Amniotic epithelial cell (primary cell): ENCODE measurements around the gene ZC3H12A.
A peak's percentile ranks its signal among the peaks of the same experiment; 100 is the strongest.

Experiments used
- DNase-seq: peaks from one replicate; pipeline ENCODE4 v3.0.0-alpha.2; 2010; ENCODE audit warnings: low read depth

ZC3H12A gene

DNA sequence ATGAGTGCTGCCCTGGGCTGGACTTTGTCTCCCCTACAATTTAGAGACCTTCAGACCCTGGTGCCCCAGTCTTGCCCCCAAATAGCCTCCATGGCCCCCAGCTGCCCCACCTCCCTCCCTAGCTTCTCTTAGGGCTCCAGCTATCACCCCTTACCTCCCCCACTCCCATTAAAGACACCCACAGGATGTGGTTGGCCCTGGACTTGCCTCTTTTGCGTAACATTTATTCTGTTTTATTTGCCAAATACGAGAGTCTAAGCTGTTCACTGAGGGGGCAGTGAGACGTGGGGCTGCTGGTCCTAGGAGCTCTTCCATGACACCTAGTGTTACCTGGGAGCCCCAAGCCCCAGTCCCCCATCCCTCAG is 4.5 kb downstream of the ZC3H12A start:
- DNase-seq, result peak; percentile 79

DNA sequence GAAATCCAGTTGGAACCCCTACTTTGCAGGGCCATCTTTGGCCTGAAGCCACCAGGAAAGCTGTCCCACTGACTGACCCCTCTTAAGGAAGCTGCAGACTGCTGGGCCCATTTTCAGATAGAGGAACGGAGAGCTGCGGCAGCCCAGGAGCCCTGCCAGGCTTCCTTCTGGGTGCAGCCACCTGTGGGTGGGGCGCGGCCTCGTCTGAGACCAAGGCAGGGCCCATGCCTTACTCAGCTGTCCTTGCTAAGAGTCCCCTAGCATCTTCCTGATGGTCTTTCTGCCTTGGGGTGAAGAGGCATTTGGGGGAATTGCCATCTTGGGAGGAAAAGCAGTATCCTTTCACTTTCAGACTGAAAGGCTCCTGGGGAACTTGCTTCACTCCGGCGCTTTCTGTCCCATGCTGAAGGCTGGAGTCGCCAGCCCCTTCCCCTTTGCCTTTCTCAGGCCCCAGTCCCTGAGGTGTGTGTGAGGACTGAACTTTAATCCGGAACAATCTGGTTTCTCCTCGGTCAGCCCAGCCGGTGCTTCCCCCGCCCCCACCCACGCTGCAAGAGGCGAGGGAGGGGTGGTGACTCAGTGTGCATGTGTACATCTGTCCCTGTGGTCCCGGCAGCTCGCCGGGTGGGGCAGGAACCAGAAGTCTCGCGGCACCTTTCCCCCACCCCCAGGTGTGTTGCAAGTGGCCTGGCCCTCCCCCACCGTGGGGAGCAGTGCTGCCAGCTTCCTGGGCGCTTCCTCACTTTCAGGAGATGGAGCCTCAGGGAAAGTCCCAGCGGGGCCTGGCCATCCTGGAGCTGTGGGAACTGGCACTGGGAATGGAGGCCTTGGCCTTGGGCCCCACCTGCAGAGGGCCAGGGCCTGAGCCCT is 5.1 kb downstream of the ZC3H12A start:
- DNase-seq, result peak; percentile 93

DNA sequence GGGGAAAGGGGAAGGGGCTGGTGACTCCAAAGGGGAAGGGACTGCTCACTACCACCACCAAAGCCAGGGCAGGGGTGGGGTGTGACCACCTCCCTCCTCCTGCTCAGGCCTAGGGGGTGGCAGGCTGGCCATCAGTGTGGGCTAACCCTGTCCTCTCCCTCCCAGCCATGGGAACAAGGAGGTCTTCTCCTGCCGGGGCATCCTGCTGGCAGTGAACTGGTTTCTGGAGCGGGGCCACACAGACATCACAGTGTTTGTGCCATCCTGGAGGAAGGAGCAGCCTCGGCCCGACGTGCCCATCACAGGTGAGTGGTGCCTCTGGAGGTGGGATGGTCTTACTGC is 5.7 kb downstream of the ZC3H12A start:
- no peak for DNase-seq

DNA sequence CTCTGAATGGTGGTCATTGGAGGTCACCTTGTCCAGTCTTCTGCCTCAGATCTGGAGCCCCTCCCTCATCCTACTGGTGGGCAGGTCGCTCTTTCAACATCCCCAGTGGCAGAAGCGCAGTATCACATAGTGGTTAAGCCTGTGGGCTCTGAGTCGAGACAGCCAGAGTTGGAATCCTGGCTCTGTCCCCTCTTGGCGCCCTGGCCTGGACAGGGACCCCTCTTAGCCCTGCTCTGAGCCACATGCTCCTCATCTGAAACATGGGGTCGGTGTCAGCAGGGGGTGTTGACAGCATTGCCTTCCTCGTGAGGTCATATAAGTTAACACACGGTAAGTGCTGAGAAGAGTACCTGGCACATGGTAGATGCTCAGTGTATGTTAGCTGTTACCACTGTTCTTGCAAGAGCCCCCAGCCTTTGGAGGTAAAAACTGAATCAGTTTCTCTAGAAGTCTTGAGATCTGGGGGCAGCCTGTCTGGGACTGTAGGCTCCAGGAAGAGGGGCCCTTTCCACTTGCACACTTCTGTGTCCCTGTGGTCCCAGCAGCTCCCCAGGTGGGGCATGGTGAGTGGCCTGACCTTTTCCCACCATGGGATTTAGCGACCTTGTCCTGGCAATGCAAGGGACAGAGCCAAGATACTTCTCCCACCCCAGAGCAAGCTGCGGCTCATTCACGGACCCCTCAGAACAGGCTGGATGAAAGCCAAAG is 6.4 kb downstream of the ZC3H12A start:
- DNase-seq, result no peak

DNA sequence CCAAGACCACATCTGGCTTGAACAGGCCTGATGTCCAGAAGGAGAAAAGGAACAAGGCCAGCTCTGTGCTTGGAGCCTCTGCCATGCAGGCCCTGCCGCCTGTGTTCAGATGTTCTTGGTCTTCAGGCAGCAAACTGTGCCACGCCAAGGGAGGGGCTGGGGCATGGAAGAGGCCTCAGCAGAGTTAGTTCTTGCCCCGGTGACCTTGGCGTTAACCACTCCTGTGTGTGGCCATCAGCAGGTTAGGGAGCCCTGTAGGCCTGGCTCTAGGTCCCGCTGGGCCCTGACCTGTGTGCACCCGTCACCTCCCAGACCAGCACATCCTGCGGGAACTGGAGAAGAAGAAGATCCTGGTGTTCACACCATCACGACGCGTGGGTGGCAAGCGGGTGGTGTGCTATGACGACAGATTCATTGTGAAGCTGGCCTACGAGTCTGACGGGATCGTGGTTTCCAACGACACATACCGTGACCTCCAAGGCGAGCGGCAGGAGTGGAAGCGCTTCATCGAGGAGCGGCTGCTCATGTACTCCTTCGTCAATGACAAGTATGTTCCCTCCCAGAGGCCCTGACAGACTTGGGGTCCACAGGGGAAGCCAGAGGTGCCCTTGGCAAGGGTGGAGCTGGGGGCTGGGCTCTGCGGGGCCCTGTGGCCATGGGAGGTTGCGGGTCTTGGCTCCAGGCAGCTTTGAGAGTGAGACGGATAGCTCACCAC is 7.1 kb downstream of the ZC3H12A start:
- no peak for DNase-seq

DNA sequence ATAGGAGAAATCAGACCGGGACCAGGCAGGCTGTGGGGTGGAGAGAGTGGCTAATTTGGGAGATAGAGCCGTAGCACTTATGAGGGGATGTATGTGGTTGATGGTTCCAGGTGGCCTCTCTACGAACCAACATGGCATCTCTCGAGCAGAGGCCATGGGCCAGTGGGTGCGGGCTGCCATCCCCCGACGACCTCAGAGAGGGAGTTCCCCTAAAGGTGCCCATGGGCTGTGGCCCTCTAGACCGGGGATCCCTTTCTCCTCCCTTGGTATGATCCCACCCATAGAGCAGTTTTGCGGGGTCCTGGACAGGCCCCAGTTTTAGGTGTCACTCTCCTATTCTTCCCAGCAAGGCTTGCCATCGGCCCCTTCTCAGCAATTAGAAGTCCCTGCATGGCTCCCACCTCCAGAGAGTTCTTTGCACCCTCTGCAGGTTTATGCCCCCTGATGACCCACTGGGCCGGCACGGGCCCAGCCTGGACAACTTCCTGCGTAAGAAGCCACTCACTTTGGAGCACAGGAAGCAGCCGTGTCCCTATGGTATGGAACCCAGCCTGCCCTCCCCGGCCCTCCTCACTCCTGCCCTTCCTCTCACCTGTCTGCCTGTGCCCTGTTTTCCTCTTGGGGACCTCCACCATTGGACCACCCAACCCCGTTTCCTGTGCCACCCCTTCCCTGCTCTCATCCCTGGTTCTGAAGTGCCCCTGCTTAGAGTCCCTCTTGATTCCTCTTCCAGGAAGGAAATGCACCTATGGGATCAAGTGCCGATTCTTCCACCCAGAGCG is 7.8 kb downstream of the ZC3H12A start:
- DNase-seq, result no peak

DNA sequence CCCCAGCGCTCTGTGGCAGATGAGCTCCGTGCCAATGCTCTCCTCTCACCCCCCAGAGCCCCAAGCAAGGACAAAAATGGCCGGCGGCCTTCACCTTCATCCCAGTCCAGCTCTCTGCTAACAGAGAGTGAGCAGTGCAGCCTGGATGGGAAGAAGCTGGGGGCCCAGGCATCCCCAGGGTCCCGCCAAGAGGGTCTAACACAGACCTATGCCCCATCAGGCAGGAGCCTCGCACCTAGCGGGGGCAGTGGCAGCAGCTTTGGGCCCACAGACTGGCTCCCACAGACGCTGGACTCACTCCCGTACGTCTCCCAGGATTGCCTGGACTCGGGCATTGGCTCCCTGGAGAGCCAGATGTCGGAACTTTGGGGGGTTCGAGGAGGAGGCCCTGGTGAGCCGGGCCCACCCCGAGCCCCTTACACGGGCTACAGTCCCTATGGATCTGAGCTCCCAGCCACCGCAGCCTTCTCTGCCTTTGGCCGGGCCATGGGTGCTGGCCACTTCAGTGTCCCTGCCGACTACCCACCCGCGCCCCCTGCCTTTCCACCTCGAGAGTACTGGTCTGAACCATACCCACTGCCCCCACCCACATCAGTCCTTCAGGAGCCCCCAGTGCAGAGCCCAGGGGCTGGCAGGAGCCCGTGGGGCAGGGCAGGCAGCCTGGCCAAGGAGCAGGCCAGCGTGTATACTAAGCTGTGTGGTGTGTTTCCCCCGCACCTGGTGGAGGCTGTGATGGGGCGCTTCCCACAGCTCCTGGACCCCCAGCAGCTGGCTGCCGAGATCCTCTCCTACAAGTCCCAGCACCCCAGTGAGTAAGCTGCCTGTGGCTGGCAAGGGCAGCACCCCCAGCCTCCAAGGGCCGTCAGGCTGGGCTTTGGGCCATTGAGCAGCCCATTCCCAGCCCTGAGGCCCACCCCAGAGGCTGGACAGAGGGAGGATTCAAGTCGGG is 8.7 kb downstream of the ZC3H12A start:
- DNase-seq, result no peak

DNA sequence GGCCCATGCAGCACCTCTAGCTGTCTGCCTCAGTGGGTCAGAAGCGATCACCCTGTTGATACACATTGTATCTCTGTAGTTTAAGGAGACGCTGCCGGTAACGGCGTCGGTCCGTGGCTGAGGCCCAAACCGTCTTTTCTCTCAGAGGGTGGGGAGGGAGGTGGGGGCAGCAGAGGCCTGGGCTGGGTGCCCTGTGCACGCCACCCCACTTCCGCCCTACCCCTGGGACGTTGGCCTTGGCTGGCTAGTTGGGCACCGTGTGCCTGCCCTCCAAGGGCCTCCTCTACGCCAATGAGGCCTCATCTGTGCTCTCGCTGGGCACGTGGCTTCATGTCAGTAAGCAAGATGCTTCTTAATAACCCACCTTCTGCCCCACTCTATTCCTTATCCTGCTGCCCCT is 9.4 kb downstream of the ZC3H12A start:
- no peak for DNase-seq

DNA sequence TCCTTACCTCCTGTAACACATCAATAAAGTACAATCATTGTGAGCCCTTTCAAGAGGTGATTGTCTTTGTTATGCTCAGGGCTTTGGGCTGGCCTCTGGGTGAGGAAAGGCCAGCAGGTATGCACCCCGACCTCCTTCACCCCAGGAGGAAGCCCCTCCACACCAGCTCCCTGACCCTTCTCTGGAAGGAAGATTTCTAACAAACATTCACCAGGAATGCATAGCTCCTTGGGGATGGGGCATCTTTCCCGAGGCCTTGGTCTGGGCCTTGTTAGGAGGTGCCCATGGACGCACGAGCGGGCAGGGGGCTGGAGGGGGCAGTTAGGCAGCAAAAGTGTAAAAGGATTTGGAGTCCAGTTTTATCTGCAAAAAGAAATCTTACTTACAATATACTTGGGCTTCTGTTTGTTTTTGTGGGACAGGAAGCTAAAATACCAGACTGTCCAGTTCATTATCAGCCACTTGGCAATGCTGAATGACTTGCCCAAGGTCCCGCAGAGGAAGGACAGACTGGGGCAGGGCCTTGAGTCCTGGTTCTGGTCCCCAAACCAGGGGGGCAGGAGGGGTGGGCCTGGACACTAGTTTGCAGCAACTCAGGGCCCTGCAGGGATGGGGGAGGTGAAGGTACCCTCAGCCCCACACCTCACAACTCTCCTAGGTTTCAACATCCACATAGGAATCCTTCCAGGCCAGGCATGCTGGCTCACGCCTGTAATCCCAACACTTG is 10.1 kb downstream of the ZC3H12A start:
- DNase-seq, result no peak

DNA sequence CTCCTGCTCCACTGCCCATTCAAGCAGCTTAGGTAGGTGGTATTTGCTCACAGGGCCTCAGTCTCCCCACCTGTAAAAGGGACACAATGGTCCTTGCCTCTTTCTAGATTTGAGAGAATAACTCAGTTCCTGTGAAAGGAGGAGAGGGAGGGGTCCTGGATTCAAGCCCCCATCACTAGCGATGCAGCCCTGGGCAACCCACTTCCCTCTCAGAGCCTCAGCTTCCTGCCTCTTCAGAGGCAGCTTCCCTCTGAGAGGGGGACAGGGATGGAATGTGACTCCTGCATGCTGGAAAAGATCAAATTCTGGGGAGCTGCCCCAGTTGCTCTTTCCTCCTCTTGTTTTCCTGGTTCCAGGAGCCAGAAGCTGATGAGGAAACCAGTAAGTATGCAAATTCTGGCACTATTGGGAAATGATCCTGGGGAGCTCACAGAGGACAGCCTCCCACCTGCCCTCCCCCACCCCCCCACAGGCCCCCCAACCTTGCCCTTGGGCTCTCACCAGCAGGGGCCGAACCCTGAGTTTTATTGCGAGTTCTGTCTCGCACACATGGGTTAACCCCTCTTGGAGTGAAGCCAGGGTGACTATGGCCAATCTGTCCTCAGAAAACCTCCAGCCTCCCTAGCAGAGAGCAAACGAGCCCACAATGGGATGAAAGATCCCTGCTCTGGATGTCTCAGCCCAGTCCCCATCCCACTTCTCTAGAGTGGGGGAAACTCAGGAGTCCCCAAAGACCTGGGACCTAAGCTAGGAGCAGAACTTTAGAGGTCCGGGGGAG is 11.7 kb downstream of the ZC3H12A start:
- peak; percentile 75 for DNase-seq

DNA sequence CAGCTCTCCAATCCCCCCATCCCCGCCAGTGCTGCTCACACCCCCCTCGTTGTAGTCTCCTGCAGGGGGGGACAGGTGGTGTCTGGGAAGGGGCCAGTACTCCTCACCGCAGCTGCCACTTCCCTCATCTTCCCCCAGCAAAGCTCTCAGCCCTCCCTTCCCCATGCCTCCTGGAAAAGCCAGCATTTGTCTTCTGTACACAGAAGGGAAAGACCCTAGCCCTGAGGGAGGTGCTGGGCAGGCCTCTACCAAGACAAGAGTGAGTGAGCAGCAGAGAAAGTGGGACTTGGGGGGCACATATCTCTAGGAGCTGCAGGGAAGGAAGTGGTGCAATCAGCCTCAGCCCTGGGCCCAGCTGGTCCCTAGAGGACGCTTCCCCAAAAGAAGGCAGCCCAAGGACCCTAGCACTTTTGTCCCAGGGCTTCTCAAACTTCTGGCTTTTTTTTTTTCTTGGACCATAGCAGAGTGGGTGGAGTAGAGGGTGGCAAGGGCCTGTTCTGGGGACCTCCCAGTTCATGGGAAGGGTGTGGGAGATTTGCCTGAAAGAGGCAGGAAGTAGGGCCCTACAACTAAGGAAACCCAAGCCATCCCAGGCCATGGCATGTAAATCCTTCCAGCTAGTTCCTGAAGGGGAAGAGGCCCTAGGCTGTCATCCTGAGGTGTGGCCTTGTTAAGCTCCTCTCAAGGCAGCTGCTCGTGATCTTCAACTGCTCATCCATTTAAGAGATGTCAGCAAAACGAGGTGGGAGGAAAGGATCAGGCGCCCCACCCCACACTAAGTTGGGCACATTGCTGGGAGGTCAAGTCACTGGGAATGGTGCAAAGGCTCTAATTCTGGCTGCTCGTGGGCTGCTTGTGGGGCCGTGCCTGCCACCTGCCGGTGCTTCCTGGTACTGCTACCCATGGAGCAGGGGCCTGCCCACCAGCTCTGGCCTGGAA is 12.6 kb downstream of the ZC3H12A start:
- peak; percentile 65 for DNase-seq

DNA sequence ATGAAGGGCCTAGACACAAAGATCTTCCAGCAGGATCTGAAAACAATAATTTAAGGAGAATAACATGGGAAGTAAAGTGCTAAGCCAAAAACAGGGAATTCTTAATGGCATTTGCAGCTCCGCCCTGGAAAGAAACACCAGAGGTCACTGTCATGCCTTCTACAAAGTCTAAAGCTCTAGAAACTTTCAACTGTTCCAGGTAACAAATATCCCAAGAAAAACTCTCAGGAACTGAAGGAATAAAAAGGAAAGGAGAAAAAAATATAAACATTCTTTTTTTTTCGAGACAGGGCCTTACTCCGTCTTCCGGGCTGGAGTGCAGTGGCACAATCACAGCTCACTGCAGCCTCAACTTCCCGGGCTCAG is 13.2 kb downstream of the ZC3H12A start:
- DNase-seq, result no peak

DNA sequence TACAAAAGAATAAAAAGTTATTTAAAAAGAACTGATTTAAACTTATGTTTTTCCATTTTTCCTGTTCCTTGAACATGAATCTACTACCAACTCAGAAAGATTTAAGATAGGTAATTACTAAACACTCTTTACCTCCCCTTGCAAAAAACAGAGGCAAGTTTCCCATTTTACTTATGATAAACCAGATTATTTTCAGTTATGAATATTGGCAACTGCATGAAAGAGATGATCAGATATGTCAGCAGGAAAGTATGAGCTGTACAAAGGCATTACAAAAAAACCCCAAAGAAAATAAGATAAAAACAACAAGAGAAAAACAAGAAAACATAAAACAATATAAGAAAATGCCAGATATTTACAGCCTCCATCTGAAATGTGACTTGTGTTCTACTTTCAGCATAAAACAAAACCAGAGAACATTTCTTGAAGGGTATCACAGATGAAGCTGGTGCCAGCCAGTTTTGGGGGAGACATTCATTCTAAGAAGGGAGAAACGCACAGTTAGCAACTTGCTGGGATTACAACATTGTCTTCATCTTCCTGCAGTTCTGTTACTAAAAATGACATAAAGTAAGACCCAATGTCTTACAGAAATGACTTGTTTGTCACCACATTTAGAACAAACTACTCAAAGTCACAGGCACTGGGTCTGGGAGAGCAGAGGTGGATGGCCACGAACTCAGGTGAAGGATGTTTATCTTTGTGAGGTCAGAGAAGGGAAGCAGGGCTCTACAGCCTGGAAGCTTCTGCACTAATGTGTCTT is 19.1 kb downstream of the ZC3H12A start:
- no peak for DNase-seq

DNA sequence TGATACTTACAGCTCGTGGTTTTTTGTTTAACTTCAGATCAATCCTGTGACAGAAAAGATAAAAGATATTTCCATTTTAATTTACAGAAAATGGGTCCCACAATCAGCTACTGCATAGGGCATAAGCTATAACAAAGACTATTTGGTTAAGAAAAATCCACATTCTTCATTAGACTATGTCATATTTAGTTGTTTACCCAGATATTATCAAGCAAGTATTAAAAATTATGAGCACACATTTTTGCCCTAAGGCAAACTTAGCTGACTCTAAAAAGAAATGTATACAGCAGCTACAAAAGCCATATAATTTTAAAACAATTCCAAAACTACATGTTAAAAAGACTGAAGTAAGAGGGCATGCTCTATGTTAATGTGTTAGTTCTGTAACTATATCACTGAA is 21.5 kb downstream of the ZC3H12A start:
- DNase-seq, result no peak

DNA sequence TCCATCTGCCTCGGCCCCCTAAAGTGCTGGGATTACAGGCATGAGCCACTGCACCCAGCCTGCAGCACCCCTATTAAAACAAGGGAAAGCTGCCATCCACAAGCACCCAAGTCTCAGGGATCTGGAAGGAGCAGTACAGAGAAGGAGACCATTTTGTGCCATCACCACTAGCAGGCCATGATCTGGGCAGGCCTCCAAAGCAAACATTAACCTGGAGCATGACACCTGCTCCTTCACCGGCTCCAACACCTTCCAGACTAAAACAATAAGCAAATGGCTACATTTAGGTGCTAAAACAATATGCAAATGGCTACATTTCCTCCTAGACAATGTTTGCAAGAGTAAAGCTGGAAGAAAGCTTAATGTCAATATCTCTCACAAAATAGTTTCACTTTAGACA is 23.5 kb downstream of the ZC3H12A start:
- no peak for DNase-seq

DNA sequence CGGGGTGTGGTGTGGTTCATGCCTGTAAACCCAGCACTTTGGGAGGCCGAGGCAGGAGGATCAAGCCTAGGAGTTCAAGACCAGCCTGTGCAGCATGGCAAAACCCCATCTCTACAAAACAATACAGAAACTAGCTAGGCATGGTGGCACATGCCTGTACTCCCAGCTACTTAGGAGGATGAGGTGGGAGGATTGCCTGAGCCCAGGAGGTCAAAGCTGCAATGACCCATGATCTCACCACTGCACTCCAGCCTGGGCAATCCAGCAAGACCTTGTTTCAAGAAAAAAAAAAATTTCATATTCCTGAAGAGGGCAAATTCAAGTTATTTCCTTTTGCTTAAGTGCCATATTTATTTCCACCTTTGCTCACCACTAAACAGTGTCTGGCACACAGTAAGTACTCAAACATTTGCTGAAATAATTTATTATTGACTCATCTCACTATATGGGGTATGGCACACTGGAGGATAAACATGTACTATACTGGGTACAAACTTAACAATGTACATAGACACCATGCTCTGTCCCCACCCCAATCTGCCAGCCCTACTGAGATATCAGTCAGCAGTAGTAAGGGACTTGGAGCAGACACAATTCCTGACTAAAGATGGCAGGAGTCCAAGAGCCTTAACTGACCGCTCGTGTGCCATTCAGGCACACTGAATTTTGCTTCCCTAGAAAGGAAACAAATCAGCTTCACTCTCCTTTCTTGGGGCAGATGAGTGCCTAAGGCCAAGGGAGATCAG is 24.7 kb downstream of the ZC3H12A start:
- peak; percentile 39 for DNase-seq

DNA sequence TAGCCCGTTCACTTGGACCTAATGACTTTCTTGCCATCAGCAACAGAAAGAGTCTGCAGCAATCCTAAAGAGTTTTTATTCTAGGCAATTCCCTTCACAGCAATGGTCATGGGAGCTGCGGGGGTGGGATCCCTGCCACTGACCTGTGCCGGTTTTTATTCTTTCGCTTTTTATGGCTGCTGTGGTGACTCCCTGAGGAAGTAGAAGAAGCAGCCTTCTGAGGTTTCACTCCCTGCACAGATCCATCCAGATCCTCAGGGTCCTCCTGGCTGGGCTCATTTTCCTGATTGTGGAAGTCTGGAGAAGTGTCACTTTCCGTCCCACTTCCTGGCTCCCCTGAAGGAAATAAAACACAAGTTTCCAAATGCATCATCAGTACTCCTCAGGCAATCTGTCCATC is 27.3 kb downstream of the ZC3H12A start:
- no peak for DNase-seq
